ENCODE measurements around the gene ZBTB44. TPM values are rescaled to one million over a fixed set of nuclear protein-coding genes. Genes with fewer than 3 reads are reported as not detected.
A peak's percentile ranks its signal among the peaks of the same experiment; 100 is the strongest.

Gene ZBTB44
- total RNA-seq, 1 experiment from 2014 or later: 66.4 TPM

- Histone ChIP-seq H3K9me3 (ENCODE audit: control insufficient read depth, insufficient read depth, low read depth, low read length) (no peaks in the 10 kb centered on the region), H3K4me1 (ENCODE audit: control insufficient read depth, insufficient read depth, low read length) (no peaks in the 10 kb centered on the region), H3K27me3 (ENCODE audit: control insufficient read depth, insufficient read depth, low read length) (no peaks in the 10 kb centered on the region), H3K4me3 (ENCODE audit: low read depth in 2 of 2, low read length in 2 of 2) (no peak overlapping the region), H3K27ac (ENCODE audit: low read length) (no peak overlapping the region), H3K36me3 (ENCODE audit: control insufficient read depth, insufficient read depth, low read length) (no peaks in the 10 kb centered on the region)
- in situ Hi-C loops (cut with HindIII; ENCODE audit: low pct_unique_long_range_greater_than_20kb, low sequenced_read_pairs) (no loop called here), intact Hi-C loops (cut with micrococcal nuclease; ENCODE audit: unreplicated experiment) (no loop called here)
- 0 out of 2 replicates have a peak, but pooled peaks have one; percentile 18 for ATAC-seq
- BruUV-seq (replicated peaks): no TSS peak
- DNase-seq (ENCODE audit: low read depth, low spot score): no peak
- ChIA-PET POLR2A (no interaction called here), CTCF (no interaction called here)
- TF ChIP-seq SIN3A (IDR thresholded peaks at IDR 0.05; ENCODE audit: borderline replicate concordance, insufficient read depth, low read depth, low read length): no peak
Observed at GRCh38 chr11:130220311-130221035, 94.2 kb downstream of the ZBTB44 start.

GRCh38 chr11:130219148-130219547, 95.6 kb downstream of the ZBTB44 start:
- no peak overlapping the region for H3K27ac ChIP-seq (ENCODE audit: low read length)
- in situ Hi-C loops (cut with HindIII; ENCODE audit: low pct_unique_long_range_greater_than_20kb, low sequenced_read_pairs): no loop called here
- H3K4me3 ChIP-seq (ENCODE audit: low read depth in 2 of 2, low read length in 2 of 2): no peak overlapping the region
- ChIA-PET POLR2A (no interaction called here), CTCF (no interaction called here)
- no TSS peak for BruUV-seq (replicated peaks)
- H3K9me3 ChIP-seq (ENCODE audit: control insufficient read depth, insufficient read depth, low read depth, low read length): no peaks in the 10 kb centered on the region
- no peaks in the 10 kb centered on the region for H3K27me3 ChIP-seq (ENCODE audit: control insufficient read depth, insufficient read depth, low read length)
- intact Hi-C loops (cut with micrococcal nuclease; ENCODE audit: unreplicated experiment): loop anchor here (10.0 kb wide), 1 partner anchor 166 kb away; no protein-coding TSS in a partner anchor
- DNase-seq (ENCODE audit: low read depth, low spot score) (no peak), ATAC-seq (no peak)
- H3K4me1 ChIP-seq (ENCODE audit: control insufficient read depth, insufficient read depth, low read length): no peaks in the 10 kb centered on the region
- TF ChIP-seq SIN3A (IDR thresholded peaks at IDR 0.05; ENCODE audit: borderline replicate concordance, insufficient read depth, low read depth, low read length) (no peak), REST (IDR thresholded peaks at IDR 0.05; ENCODE audit: insufficient read depth in 1 of 2, low read depth in 2 of 2, low read length in 1 of 2) (no peak), TCF7L2 (IDR thresholded peaks at IDR 0.05; ENCODE audit: low read depth, low read length) (no peak), POLR2AphosphoS5 (IDR thresholded peaks at IDR 0.05; ENCODE audit: low read depth, low read length) (no peak), CTCF (IDR thresholded peaks at IDR 0.05) (no peak)
- no peaks in the 10 kb centered on the region for H3K36me3 ChIP-seq (ENCODE audit: control insufficient read depth, insufficient read depth, low read length)

- in situ Hi-C loops (cut with HindIII; ENCODE audit: low pct_unique_long_range_greater_than_20kb, low sequenced_read_pairs): no loop called here
- intact Hi-C loops (cut with micrococcal nuclease; ENCODE audit: unreplicated experiment): loop anchor here (10.0 kb wide), 1 partner anchor 166 kb away; no protein-coding TSS in a partner anchor
- POLR2A ChIA-PET: no interaction called here
- no peak overlapping the region for H3K27ac ChIP-seq (ENCODE audit: low read length)
- no peaks in the 10 kb centered on the region for H3K4me1 ChIP-seq (ENCODE audit: control insufficient read depth, insufficient read depth, low read length)
- no TSS peak for BruUV-seq (replicated peaks)
- H3K9me3 ChIP-seq (ENCODE audit: control insufficient read depth, insufficient read depth, low read depth, low read length): no peaks in the 10 kb centered on the region
- CTCF ChIA-PET: no interaction called here
- no peak overlapping the region for H3K4me3 ChIP-seq (ENCODE audit: low read depth in 2 of 2, low read length in 2 of 2)
- no peak for DNase-seq (ENCODE audit: low read depth, low spot score)
- ATAC-seq: no peak
- TF ChIP-seq REST (IDR thresholded peaks at IDR 0.05; ENCODE audit: insufficient read depth in 1 of 2, low read depth in 2 of 2, low read length in 1 of 2): no peak
- TF ChIP-seq SIN3A (IDR thresholded peaks at IDR 0.05; ENCODE audit: borderline replicate concordance, insufficient read depth, low read depth, low read length): no peak
- no peak for TF ChIP-seq TCF7L2 (IDR thresholded peaks at IDR 0.05; ENCODE audit: low read depth, low read length)
- no peak for TF ChIP-seq POLR2AphosphoS5 (IDR thresholded peaks at IDR 0.05; ENCODE audit: low read depth, low read length)
- TF ChIP-seq CTCF (IDR thresholded peaks at IDR 0.05): no peak
- H3K36me3 ChIP-seq (ENCODE audit: control insufficient read depth, insufficient read depth, low read length): no peaks in the 10 kb centered on the region
- H3K27me3 ChIP-seq (ENCODE audit: control insufficient read depth, insufficient read depth, low read length): no peaks in the 10 kb centered on the region
Observed at GRCh38 chr11:130218501-130219070, 96.1 kb downstream of the ZBTB44 start.
